ENCODE measurements around the gene ADGRA3.

The ADGRA3 gene

DNA sequence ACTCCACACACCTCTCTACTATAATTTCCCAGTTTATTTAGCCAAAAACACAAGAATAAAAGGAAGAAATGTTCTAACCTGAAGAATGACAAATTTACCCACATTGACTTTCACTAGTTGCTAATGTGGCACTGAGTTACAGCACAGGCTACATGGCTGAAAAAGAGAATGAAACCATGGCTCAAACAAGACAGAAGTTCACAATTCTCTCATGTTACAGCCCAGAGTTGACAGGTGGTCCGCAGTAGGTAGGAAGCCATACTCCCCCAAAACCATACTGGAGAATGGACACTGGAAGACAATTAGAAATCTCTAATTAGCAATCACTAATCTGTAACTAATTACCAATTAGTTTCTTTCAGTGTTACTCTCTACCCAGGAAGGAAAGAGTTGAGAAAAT lies 170.8 kb downstream of the ADGRA3 start:
- DNase-seq: no peak

DNA sequence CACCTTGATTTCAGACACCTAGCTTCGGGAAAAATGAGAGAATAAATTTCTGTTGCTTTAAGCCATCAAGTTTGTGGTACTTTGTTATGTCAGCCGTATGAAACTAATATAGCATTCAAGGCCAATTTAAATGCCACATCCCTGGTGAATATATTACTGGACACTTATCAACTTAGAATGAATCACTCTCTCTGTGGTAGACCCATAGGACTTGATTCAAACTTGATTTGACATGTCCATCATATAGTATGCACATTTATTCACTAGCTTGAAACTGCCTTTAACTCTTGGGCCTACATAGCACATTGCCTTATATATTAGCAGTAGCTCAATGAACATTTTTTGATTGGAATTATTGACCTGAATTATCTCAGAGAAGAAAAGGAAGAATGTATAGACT lies 172.3 kb downstream of the ADGRA3 start:
- no peak for DNase-seq

DNA sequence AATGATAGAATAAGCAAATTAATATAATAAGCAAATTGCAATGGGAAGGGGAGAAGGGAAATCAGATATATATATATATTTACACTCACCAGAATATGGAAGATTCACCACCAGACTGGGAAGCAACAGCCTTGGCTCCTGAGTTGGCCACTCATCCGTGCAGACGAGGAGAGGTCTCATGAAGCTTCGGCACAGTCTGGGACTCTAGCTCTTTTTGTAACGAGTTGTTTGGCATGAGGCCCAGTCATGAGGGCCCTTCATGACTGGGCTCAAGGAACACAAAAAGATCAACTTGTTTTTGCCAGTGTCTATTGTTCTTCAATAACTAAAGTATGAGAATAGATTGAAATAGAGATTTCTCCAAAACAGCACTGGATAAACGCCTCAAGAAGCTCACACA lies 176.4 kb downstream of the ADGRA3 start:
- DNase-seq: peak; percentile 1

DNA sequence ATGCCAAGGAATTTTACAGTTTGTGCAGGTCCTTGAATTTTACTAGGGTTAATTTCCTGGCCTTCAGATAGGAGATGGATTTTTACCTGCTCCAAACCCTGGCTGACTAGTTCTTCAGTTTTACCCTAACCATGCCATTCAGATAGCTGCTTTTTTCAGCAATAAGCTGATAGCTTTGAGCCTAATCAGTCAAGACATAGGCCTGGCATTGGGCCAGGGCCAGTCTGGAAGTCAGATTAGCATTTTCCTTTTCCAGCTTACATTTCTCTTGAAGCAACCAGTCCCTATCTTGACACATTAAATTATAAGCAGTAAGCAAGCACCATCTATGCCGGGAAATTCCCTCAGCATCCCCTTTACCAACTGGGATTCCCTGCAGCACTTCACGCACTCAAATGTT lies 177.1 kb downstream of the ADGRA3 start:
- no peak for DNase-seq
